K562 (cell line): Measurements from ENCODE around the gene DBX1. TPM values are rescaled to one million over a fixed set of nuclear protein-coding genes. Genes with fewer than 3 reads are reported as not detected.
A peak's percentile ranks its signal among the peaks of the same experiment; 100 is the strongest.

Source experiments
- ATAC-seq: fragments of 200-7000 bp; cut with Tn5 transposase; 3 replicates; pipeline ENCODE4 v1.9.1; 2020; ENCODE audit warnings: moderate library complexity
- BruUV-seq: library from RNA; stranded (reverse); fragments of 400-500 nt; replicated peaks from 2 replicates; lab custom pipeline; 2021; lab: Mats Ljungman, UMichigan
- CTCF ChIA-PET: fragments of 300-600 bp; formaldehyde crosslinking; extraction: SDS; loops from one replicate; lab custom pipeline; 2021; ENCODE audit warnings: low intra/inter-chr PET ratio; lab: Yijun Ruan, JAX
- POLR2A ChIA-PET: fragments of 300-600, 350-650 bp; sonication (Branson Sonifier 250); formaldehyde crosslinking; extraction: SDS; loops from one replicate; lab custom pipeline; 2021; ENCODE audit warnings: antibody characterized with exemption, inconsistent platforms; lab: Yijun Ruan, JAX
- DNase-seq, 4 experiments: peaks; one replicate each; pipeline versions ENCODE4 v3.0.0 to v3.0.0-alpha.2; 2011 to 2018; ENCODE audit warnings: low spot score in 3 of 4, mixed read lengths in 3 of 4; ENCODE audit errors: extremely low read depth in 1 of 4
- FAIRE-seq: peaks from 2 replicates; lab custom pipeline; 2011; peaks lifted over from hg19 to GRCh38; lab: Jason Lieb, UNC
- H2AFZ ChIP-seq: 2 replicates; pipeline ENCODE4 v1.6.0; 2011; ENCODE audit warnings: low read depth, low read length, control low read depth, inconsistent platforms
- H3K27ac ChIP-seq: fragments of 200-600 bp; 3 replicates; pipeline ENCODE4 v1.8.0; 2011; ENCODE audit warnings: low read depth, mild to moderate bottlenecking, control low read depth, inconsistent platforms, low read length, moderate library complexity, mixed read lengths; ENCODE audit errors: extremely low read depth
- H3K27me3 ChIP-seq, 2 experiments: fragments of 300-600 bp in 1 of 2; 2 replicates in 1 of 2; 3 replicates in 1 of 2; pipeline versions ENCODE4 v1.6.0 to v1.8.0; 2011; ENCODE audit warnings: inconsistent platforms in 2 of 2, low read length in 2 of 2, mild to moderate bottlenecking in 1 of 2, mixed read lengths in 1 of 2, moderate library complexity in 1 of 2; ENCODE audit not compliant: control insufficient read depth in 2 of 2, insufficient read depth in 2 of 2
- H3K36me3 ChIP-seq: fragments of 300-600 bp; 3 replicates; pipeline ENCODE4 v1.8.0; 2011; ENCODE audit warnings: mild to moderate bottlenecking, low read length, inconsistent platforms; ENCODE audit not compliant: control insufficient read depth, insufficient read depth
- H3K4me1 ChIP-seq, 2 experiments: fragments of 200-600 bp in 1 of 2; replicated peaks in 1 of 2; 2 replicates in 1 of 2; 3 replicates in 1 of 2; pipeline versions ENCODE4 v1.5.1 to v1.8.0; 2011; ENCODE audit warnings: inconsistent platforms in 2 of 2, low read length in 2 of 2, mild to moderate bottlenecking in 1 of 2, mixed read lengths in 1 of 2, moderate library complexity in 1 of 2; ENCODE audit not compliant: control insufficient read depth in 2 of 2, insufficient read depth in 2 of 2
- H3K4me2 ChIP-seq: 2 replicates; pipeline ENCODE4 v1.6.1; 2011; ENCODE audit warnings: low read length, control low read depth, inconsistent platforms, mixed read lengths; ENCODE audit not compliant: insufficient read depth
- H3K4me3 ChIP-seq: fragments of 200-600 bp; sonication (generic), shearing (Covaris generic); 2 replicates; pipeline ENCODE4 v1.5.1; 2016; ENCODE audit warnings: control low read depth, inconsistent platforms
- H3K79me2 ChIP-seq: fragments of 200-600 bp; 3 replicates; pipeline ENCODE4 v1.8.0; 2011; ENCODE audit warnings: low read length, inconsistent platforms; ENCODE audit not compliant: control insufficient read depth, insufficient read depth
- H3K9ac ChIP-seq, 2 experiments: 2 replicates each; pipeline versions ENCODE4 v1.6.0 to v1.6.1; 2011; ENCODE audit warnings: low read depth in 2 of 2, low read length in 2 of 2, control low read depth in 1 of 2, inconsistent platforms in 1 of 2, mild to moderate bottlenecking in 1 of 2, mixed read lengths in 1 of 2; ENCODE audit not compliant: insufficient read depth in 1 of 2
- H3K9me1 ChIP-seq: one replicate; pipeline ENCODE4 v1.6.0; 2011; ENCODE audit warnings: inconsistent platforms, mild to moderate bottlenecking, low read length, moderate library complexity; ENCODE audit not compliant: control insufficient read depth, insufficient read depth
- H3K9me3 ChIP-seq: replicated peaks from 2 replicates; pipeline ENCODE4 v1.5.1; 2011; ENCODE audit warnings: low read depth, low read length, inconsistent platforms; ENCODE audit not compliant: control insufficient read depth, insufficient read depth
- H4K20me1 ChIP-seq: replicated peaks from 2 replicates; pipeline ENCODE4 v1.6.1; 2011; ENCODE audit warnings: low read length, inconsistent platforms, mixed read lengths; ENCODE audit not compliant: control insufficient read depth, insufficient read depth
- CBFB ChIP-seq: sonication (generic); formaldehyde crosslinking; IDR thresholded peaks from 2 replicates; pipeline ENCODE4 v1.4.0; 2020; ENCODE audit warnings: mild to moderate bottlenecking, missing genetic modification reagents
- CBX5 ChIP-seq: IDR thresholded peaks from 2 replicates; pipeline ENCODE4 v1.6.1; 2014; ENCODE audit warnings: low read depth, borderline replicate concordance
- MAFG ChIP-seq: fragments of 450-650 bp; conservative IDR thresholded peaks from 2 replicates; pipeline ENCODE4 v1.6.1; 2016; ENCODE audit warnings: missing genetic modification characterization, missing compliant biosample characterization
- POLR2A ChIP-seq: fragments of 450-650 bp; conservative IDR thresholded peaks from 2 replicates; pipeline ENCODE4 v1.6.1; 2016
- SIN3B ChIP-seq: fragments of 450-650 bp; IDR thresholded peaks from 2 replicates; pipeline ENCODE4 v1.6.1; 2017; ENCODE audit warnings: low read depth, mild to moderate bottlenecking, moderate library complexity
- SREBF1 ChIP-seq: fragments of 150-350 bp; IDR thresholded peaks from 2 replicates; pipeline ENCODE4 v1.6.1; 2014; ENCODE audit warnings: antibody characterized with exemption, low read depth, low read length, borderline replicate concordance
- STAT5B ChIP-seq: fragments of 250-450 bp; sonication (Bioruptor Pico); IDR thresholded peaks from 2 replicates; pipeline ENCODE4 v1.8.0; 2021; ENCODE audit warnings: mild to moderate bottlenecking, inconsistent platforms
- ZFPM2 ChIP-seq: fragments of 250-450 bp; sonication (Bioruptor Pico); IDR thresholded peaks from 2 replicates; pipeline ENCODE4 v1.5.1; 2022; ENCODE audit warnings: mild to moderate bottlenecking
- WGBS: fragments of 100-300 bp; shearing (Covaris generic); methylation state at CpG from one replicate; pipeline ENCODE4 v1.1.6; 2016; ENCODE audit warnings: low coverage, mixed read lengths; ENCODE audit not compliant: insufficient coverage; ENCODE audit errors: missing lambda C conversion rate; 5-methylcytosine and 5-hydroxymethylcytosine counted together
- in situ Hi-C: fragments of 300-500 bp; cut with MboI; formaldehyde crosslinking; loops from 4 replicates; pipeline ENCODE4 v1.15.0; 2018; ENCODE audit warnings: inconsistent platforms, mixed read lengths
- intact Hi-C: fragments of 100-400 bp; cut with micrococcal nuclease; formaldehyde crosslinking; loops from 2 replicates; pipeline ENCODE4 v1.14.2; 2022
- polyA plus RNA-seq, 8 experiments: library from polyadenylated mRNA; depleted of rRNA in 4 of 8; stranded (reverse) in 5 of 8; unstranded in 3 of 8; fragments of >200 nt; fragmentation: Nextera tagmentation in 2 of 8; fragmentation: Illumina TruSeq in 1 of 8; extraction: Ambion mirVana in 2 of 8; extraction: Trizol in 1 of 8; gene quantifications; 2 replicates each; pipeline versions ENCODE4 v1.2.1 to v1.2.3, GENCODE V29; 2011 to 2014; ENCODE audit warnings: inconsistent platforms in 1 of 8, missing spikeins in 1 of 8
- total RNA-seq, 7 experiments: library from RNA; depleted of rRNA in 6 of 7; stranded (reverse); fragments of >200 nt in 6 of 7; fragmentation: Illumina TruSeq in 2 of 7; extraction: Trizol in 2 of 7; gene quantifications; 2 replicates each; pipeline versions ENCODE4 v1.2.1 to v1.2.3, GENCODE V29; 2011 to 2021; ENCODE audit warnings: low replicate concordance in 1 of 7
- TF ChIP-seq, protein P1 (sequence below), 2 experiments: fragments of 200-800 bp in 1 of 2; sonication (Bioruptor generic) in 1 of 2; sonication (generic) in 1 of 2; formaldehyde crosslinking in 1 of 2; IDR thresholded peaks in 1 of 2; conservative IDR thresholded peaks in 1 of 2; 2 replicates each; pipeline versions ENCODE4 v1.5.0 to v1.6.1; 2016 to 2020; ENCODE audit warnings: missing compliant biosample characterization in 1 of 2, missing genetic modification characterization in 1 of 2, missing genetic modification reagents in 1 of 2
- TF ChIP-seq, protein P2 (sequence below): fragments of 200-800 bp; sonication (Bioruptor generic); IDR thresholded peaks from 2 replicates; pipeline ENCODE4 v1.6.1; 2017; ENCODE audit warnings: missing genetic modification characterization, missing compliant biosample characterization
- TF ChIP-seq, protein P3 (sequence below): fragments of 250-450 bp; sonication (Bioruptor Pico); IDR thresholded peaks from 2 replicates; pipeline ENCODE4 v1.8.0; 2022; ENCODE audit warnings: moderate library complexity, mild to moderate bottlenecking, inconsistent platforms
- TF ChIP-seq, protein P4 (sequence below): fragments of 450-650 bp; formaldehyde crosslinking; IDR thresholded peaks from 2 replicates; pipeline ENCODE4 v1.4.0; 2020; ENCODE audit warnings: mild to moderate bottlenecking, mixed read lengths

DBX1 gene
- total and polyA plus RNA-seq, 9 of the 15 experiments (the other 6 are each of a cell fraction or from before 2014, with no cell fraction given) = not detected

DNA sequence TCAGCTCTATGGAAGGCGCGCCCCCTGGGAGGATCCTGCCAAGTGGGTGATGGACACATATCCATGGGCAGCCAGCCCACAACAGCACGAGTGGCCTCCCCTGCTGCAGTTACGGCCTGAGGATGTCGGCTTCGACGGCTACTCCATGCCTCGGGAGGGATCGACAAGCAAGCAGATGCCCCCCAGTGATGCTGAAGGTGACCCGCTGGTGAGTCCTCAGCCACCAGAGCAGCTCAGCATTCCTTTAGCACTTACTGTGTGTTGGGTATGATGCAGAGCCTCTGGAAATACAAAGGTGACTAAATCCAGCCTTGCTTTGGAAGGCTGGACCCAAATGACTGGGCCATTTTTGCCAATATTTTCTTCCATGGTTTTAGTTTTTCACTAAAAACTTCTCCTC lies 45.7 kb downstream of the DBX1 start (continued):
- TF ChIP-seq, protein P1, sequence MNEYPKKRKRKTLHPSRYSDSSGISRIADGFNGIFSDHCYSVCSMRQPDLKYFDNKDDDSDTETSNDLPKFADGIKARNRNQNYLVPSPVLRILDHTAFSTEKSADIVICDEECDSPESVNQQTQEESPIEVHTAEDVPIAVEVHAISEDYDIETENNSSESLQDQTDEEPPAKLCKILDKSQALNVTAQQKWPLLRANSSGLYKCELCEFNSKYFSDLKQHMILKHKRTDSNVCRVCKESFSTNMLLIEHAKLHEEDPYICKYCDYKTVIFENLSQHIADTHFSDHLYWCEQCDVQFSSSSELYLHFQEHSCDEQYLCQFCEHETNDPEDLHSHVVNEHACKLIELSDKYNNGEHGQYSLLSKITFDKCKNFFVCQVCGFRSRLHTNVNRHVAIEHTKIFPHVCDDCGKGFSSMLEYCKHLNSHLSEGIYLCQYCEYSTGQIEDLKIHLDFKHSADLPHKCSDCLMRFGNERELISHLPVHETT (CRISPR knock-in tag; conservative IDR thresholded peaks at IDR 0.05 in 1 of 2, IDR thresholded peaks at IDR 0.05 in 1 of 2) = no peak
- no peak for TF ChIP-seq MAFG (tag)
- TF ChIP-seq SREBF1 = no peak

DNA sequence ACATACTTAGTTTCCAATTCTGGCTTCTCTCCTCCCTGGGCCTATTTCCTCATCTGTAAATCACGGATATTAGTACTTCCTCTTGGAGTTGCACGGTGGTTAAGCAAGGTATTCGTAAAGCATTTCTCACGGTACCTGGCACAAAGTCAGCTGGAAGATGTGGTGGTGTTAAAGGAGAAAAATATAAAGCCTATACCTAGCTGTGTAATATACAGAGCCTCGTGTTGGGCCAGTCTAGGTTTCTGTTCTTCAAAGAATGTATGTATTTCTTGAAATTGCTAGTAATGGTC lies 47.2 kb downstream of the DBX1 start:
- Histone ChIP-seq H3K27ac (no peak overlapping the region), H3K9me3 (no peaks in the 10 kb centered on the region), H3K9me1 (no peaks in the 10 kb centered on the region), H3K79me2 (no peaks in the 10 kb centered on the region), H4K20me1 (no peaks in the 10 kb centered on the region; the same call in 1 of the 2 replicates), H3K4me1 (peaks cover 12 to 15% of the 10 kb centered on the region in 2 experiments), H3K36me3 (no peaks in the 10 kb centered on the region), H2AFZ (peak overlapping the region; percentile 77), H3K4me2 (no peak overlapping the region), H3K4me3 (no peak overlapping the region), H3K27me3 (peaks cover 0 to 5% of the 10 kb centered on the region in 2 experiments; a peak in 1 of 5 replicates), H3K9ac (no peak overlapping the region; a peak in 1 of 4 replicates)
- FAIRE-seq (no peak), ATAC-seq (no peak), DNase-seq (no peak)
- in situ Hi-C loops = no loop called here
- no TSS peak for BruUV-seq
- intact Hi-C loops = loop anchor here (5.0 kb wide), 2 partner anchors 46 to 76 kb away; no protein-coding TSS in a partner anchor
- CTCF ChIA-PET = no interaction called here
- 45% methylated on average over 5 of the region's 5 CpGs for WGBS
- POLR2A ChIA-PET = interaction anchor here (0.6 to 1.5 kb wide), 3 partner anchors 16 to 92 kb away, joined by 3 to 8 read pairs (median 3); no protein-coding TSS in a partner anchor
- TF ChIP-seq CBX5 (no peak), SIN3B (no peak), ZFPM2 (no peak), POLR2A (no peak), STAT5B (CRISPR knock-in tag) (no peak), CBFB (CRISPR knock-in tag) (no peak)
- TF ChIP-seq, protein P2, sequence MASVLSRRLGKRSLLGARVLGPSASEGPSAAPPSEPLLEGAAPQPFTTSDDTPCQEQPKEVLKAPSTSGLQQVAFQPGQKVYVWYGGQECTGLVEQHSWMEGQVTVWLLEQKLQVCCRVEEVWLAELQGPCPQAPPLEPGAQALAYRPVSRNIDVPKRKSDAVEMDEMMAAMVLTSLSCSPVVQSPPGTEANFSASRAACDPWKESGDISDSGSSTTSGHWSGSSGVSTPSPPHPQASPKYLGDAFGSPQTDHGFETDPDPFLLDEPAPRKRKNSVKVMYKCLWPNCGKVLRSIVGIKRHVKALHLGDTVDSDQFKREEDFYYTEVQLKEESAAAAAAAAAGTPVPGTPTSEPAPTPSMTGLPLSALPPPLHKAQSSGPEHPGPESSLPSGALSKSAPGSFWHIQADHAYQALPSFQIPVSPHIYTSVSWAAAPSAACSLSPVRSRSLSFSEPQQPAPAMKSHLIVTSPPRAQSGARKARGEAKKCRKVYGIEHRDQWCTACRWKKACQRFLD = no peak
- TF ChIP-seq, protein P3, sequence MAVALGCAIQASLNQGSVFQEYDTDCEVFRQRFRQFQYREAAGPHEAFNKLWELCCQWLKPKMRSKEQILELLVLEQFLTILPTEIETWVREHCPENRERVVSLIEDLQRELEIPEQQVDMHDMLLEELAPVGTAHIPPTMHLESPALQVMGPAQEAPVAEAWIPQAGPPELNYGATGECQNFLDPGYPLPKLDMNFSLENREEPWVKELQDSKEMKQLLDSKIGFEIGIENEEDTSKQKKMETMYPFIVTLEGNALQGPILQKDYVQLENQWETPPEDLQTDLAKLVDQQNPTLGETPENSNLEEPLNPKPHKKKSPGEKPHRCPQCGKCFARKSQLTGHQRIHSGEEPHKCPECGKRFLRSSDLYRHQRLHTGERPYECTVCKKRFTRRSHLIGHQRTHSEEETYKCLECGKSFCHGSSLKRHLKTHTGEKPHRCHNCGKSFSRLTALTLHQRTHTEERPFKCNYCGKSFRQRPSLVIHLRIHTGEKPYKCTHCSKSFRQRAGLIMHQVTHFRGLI (CRISPR knock-in tag) = no peak
- TF ChIP-seq, protein P4, sequence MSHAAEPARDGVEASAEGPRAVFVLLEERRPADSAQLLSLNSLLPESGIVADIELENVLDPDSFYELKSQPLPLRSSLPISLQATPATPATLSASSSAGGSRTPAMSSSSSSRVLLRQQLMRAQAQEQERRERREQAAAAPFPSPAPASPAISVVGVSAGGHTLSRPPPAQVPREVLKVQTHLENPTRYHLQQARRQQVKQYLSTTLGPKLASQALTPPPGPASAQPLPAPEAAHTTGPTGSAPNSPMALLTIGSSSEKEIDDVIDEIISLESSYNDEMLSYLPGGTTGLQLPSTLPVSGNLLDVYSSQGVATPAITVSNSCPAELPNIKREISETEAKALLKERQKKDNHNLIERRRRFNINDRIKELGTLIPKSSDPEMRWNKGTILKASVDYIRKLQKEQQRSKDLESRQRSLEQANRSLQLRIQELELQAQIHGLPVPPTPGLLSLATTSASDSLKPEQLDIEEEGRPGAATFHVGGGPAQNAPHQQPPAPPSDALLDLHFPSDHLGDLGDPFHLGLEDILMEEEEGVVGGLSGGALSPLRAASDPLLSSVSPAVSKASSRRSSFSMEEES (CRISPR knock-in tag) = no peak
